ENCODE results near the gene NEDD4.

GRCh38 chr15:56042031-56042430 lies 48.6 kb upstream of the NEDD4 start:
- TF ChIP-seq, protein P1, sequence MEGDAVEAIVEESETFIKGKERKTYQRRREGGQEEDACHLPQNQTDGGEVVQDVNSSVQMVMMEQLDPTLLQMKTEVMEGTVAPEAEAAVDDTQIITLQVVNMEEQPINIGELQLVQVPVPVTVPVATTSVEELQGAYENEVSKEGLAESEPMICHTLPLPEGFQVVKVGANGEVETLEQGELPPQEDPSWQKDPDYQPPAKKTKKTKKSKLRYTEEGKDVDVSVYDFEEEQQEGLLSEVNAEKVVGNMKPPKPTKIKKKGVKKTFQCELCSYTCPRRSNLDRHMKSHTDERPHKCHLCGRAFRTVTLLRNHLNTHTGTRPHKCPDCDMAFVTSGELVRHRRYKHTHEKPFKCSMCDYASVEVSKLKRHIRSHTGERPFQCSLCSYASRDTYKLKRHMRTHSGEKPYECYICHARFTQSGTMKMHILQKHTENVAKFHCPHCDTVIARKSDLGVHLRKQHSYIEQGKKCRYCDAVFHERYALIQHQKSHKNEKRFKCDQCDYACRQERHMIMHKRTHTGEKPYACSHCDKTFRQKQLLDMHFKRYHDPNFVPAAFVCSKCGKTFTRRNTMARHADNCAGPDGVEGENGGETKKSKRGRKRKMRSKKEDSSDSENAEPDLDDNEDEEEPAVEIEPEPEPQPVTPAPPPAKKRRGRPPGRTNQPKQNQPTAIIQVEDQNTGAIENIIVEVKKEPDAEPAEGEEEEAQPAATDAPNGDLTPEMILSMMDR (IDR thresholded peaks at IDR 0.05; ENCODE audit: low read length), result no peak
- no peak for TF ChIP-seq EZH2 (IDR thresholded peaks at IDR 0.05; ENCODE audit: borderline replicate concordance, low read length)

Measured in OCI-LY1 (cell line).